ENCODE measurements around the gene ATP8B1. TPM values are rescaled to one million over a fixed set of nuclear protein-coding genes. Genes with fewer than 3 reads are reported as not detected.

The ATP8B1 gene
- total and polyA plus RNA-seq, 2 of the 8 experiments (the other 6 are each of a cell fraction or from before 2014, with no cell fraction given): 1.1 to 4.6 TPM

GRCh38 chr18:57792631-57793301, 10.3 kb downstream of the ATP8B1 start (continued):
- TF ChIP-seq CBX5 (IDR thresholded peaks at IDR 0.05; ENCODE audit: low read depth, low read length): no peak
- no peak for TF ChIP-seq RXRA (IDR thresholded peaks at IDR 0.05; ENCODE audit: insufficient read depth, low read depth, low read length)
- no peak for TF ChIP-seq MAFK (IDR thresholded peaks at IDR 0.05; ENCODE audit: low read depth, low read length)
- TF ChIP-seq BCL11A (IDR thresholded peaks at IDR 0.05; ENCODE audit: low read depth in 2 of 2, low read length in 2 of 2): no peak

All from H1 (cell line).